HepG2 (cell line): ENCODE data around the gene PSAP.

ENCODE experiments used
- CEBPG ChIP-seq: IDR thresholded peaks from 2 replicates; pipeline ENCODE4 v1.6.1; 2016
- GABPA ChIP-seq, 2 experiments: IDR thresholded peaks; 2 replicates each; pipeline ENCODE4 v1.6.1; 2011 to 2016; ENCODE audit warnings: low read depth in 2 of 2, low read length in 1 of 2, missing biosample characterization in 1 of 2, missing genetic modification characterization in 1 of 2
- ZC3H4 ChIP-seq: sonication (generic); formaldehyde crosslinking; IDR thresholded peaks from 2 replicates; pipeline ENCODE4 v1.4.0; 2020; ENCODE audit warnings: missing genetic modification reagents, borderline replicate concordance

- TF ChIP-seq GABPA (IDR thresholded peaks at IDR 0.05; ENCODE audit: low read depth, low read length) (no peak), GABPA (CRISPR knock-in tag; IDR thresholded peaks at IDR 0.05; ENCODE audit: low read depth) (no peak), CEBPG (CRISPR knock-in tag) (no peak), ZC3H4 (CRISPR knock-in tag) (no peak)
These were observed 51.9 kb downstream of the PSAP start for GRCh38 chr10:71799112-71799511.
